Stimulated activated naive CD4-positive, alpha-beta T cell (primary cell): ENCODE measurements around the gene GALNT2.

Source experiments
- DNase-seq, 6 experiments: peaks; one replicate each; lab custom pipeline; 2025; lab: John Stamatoyannopoulos, UW

The GALNT2 gene

GRCh38 chr1:230210326-230210980 lies 143.4 kb downstream of the GALNT2 start:
- DNase-seq = no peak

GRCh38 chr1:230210981-230211336 lies 143.9 kb downstream of the GALNT2 start:
- no peak for DNase-seq

- DNase-seq = no peak
Observed at GRCh38 chr1:230211436-230212145, 144.6 kb downstream of the GALNT2 start.

- DNase-seq = no peak
Observed at GRCh38 chr1:230212405-230212936, 145.4 kb downstream of the GALNT2 start.

- no peak for DNase-seq
Observed at GRCh38 chr1:230215031-230215430, 148.0 kb downstream of the GALNT2 start.

- DNase-seq = no peak
Observed at GRCh38 chr1:230215529-230215928, 148.5 kb downstream of the GALNT2 start.

- DNase-seq = no peak
Observed at GRCh38 chr1:230216896-230217295, 149.9 kb downstream of the GALNT2 start.

GRCh38 chr1:230218667-230219066 lies 151.6 kb downstream of the GALNT2 start:
- DNase-seq = no peak

- no peak for DNase-seq
Observed at GRCh38 chr1:230219174-230220067, 152.4 kb downstream of the GALNT2 start.

GRCh38 chr1:230220478-230220877 lies 153.4 kb downstream of the GALNT2 start:
- no peak for DNase-seq

- DNase-seq = no peak
Observed at GRCh38 chr1:230220907-230221306, 153.9 kb downstream of the GALNT2 start.

- no peak for DNase-seq
Observed at GRCh38 chr1:230222678-230223077, 155.6 kb downstream of the GALNT2 start.

- no peak for DNase-seq
Observed at GRCh38 chr1:230224101-230224960, 157.3 kb downstream of the GALNT2 start.

- DNase-seq = no peak
Observed at GRCh38 chr1:230226007-230226800, 159.2 kb downstream of the GALNT2 start.

GRCh38 chr1:230226814-230227213 lies 159.8 kb downstream of the GALNT2 start:
- no peak for DNase-seq

GRCh38 chr1:230228236-230228897 lies 161.3 kb downstream of the GALNT2 start:
- no peak for DNase-seq

- no peak for DNase-seq
Observed at GRCh38 chr1:230230273-230230672, 163.2 kb downstream of the GALNT2 start.

GRCh38 chr1:230230948-230231773 lies 164.1 kb downstream of the GALNT2 start:
- no peak for DNase-seq

- DNase-seq = no peak
Observed at GRCh38 chr1:230231774-230232145, 164.7 kb downstream of the GALNT2 start.
